Measurements from ENCODE around the gene INSL6.

GRCh38 chr9:5185220-5185840 lies at the start of gene INSL6:
- TF ChIP-seq CTCF (IDR thresholded peaks at IDR 0.05; ENCODE audit: low read depth, low read length) (no peak), EZH2phosphoT487 (IDR thresholded peaks at IDR 0.05; ENCODE audit: low read depth) (no peak)
